ENCODE results near the gene WWTR1. TPM values are rescaled to one million over a fixed set of nuclear protein-coding genes. Genes with fewer than 3 reads are reported as not detected.
A peak's percentile ranks its signal among the peaks of the same experiment; 100 is the strongest.

Gene WWTR1
- total RNA-seq, 2 experiments from 2014 or later = 0.40 to 0.63 TPM

DNA sequence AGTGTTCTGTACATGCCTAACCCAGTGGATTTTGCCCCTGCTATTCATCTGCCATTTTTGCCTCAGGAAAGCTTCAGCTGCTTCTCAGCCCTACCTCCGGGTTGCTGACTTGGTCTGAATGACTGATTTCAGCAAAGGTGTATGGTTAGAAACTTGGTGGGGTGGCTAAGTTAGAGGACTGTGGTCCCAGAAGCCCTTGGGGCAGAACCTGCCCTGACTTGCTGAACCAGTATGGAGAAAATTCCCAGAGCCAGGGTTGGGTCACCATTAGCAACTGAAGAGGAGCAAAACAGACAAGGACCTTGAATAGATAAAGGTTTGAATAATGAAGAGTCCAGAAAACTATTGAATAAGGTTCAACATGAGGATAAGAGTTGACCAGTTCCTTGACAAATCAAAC, 6.1 kb upstream of the WWTR1 start:
- no peak overlapping the region for H3K4me3 Mint-ChIP-seq
- no peak for DNase-seq
- H3K27ac Mint-ChIP-seq = no peak overlapping the region
- peaks cover 24% of the 10 kb centered on the region for H3K27me3 Mint-ChIP-seq
- no peaks in the 10 kb centered on the region for H3K4me1 Mint-ChIP-seq (ENCODE audit: low read depth)
- no peaks in the 10 kb centered on the region for H3K9me3 Mint-ChIP-seq
- POLR2A ChIA-PET = no interaction called here
- CTCF ChIA-PET = no interaction called here
- intact Hi-C loops (cut with micrococcal nuclease) = no loop called here
- H3K36me3 Mint-ChIP-seq (ENCODE audit: low read depth) = no peaks in the 10 kb centered on the region
- TF ChIP-seq, protein P1, sequence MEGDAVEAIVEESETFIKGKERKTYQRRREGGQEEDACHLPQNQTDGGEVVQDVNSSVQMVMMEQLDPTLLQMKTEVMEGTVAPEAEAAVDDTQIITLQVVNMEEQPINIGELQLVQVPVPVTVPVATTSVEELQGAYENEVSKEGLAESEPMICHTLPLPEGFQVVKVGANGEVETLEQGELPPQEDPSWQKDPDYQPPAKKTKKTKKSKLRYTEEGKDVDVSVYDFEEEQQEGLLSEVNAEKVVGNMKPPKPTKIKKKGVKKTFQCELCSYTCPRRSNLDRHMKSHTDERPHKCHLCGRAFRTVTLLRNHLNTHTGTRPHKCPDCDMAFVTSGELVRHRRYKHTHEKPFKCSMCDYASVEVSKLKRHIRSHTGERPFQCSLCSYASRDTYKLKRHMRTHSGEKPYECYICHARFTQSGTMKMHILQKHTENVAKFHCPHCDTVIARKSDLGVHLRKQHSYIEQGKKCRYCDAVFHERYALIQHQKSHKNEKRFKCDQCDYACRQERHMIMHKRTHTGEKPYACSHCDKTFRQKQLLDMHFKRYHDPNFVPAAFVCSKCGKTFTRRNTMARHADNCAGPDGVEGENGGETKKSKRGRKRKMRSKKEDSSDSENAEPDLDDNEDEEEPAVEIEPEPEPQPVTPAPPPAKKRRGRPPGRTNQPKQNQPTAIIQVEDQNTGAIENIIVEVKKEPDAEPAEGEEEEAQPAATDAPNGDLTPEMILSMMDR (IDR thresholded peaks at IDR 0.05) = no peak
- no peak for ATAC-seq

DNA sequence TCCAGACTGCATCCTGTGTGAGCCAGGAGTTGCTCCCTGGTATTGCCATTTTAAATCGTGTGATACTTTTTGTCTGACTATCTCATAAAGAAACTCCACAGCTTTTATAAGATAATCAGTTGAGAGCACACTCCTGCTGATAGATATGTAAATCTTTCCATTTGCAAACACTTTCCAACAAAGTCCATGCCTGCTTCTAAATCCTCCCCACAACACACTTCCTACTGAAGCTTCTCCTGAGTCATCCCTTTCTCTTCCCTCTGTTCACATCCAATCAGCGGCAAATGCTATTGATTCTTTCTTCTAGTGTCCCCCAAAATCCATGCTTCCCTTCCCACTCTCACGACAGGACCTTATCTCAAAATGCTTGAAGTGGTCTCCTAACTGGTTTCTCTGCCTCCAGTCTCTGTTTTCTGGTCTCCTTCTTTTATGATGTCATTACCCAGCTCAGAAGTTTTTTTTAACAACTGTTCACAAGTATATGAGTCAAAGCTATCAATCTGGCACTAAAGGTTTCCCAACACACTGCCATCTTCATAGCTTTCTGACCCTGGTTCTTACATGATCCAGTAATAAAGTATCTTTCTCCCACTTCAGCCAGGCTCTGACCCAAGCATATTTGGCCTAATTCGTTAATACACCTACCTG, 4.5 kb upstream of the WWTR1 start:
- intact Hi-C loops (cut with micrococcal nuclease) = no loop called here
- no peaks in the 10 kb centered on the region for H3K36me3 Mint-ChIP-seq (ENCODE audit: low read depth)
- ChIA-PET POLR2A (no interaction called here), CTCF (interaction anchor here (0.9 kb wide), 1 partner anchor 92 kb away, joined by 3 read pairs; no protein-coding TSS in a partner anchor)
- H3K4me3 Mint-ChIP-seq = no peak overlapping the region
- no peaks in the 10 kb centered on the region for H3K9me3 Mint-ChIP-seq
- peaks cover 30% of the 10 kb centered on the region for H3K27me3 Mint-ChIP-seq
- peaks cover 6% of the 10 kb centered on the region for H3K4me1 Mint-ChIP-seq (ENCODE audit: low read depth)
- TF ChIP-seq, protein P1 (IDR thresholded peaks at IDR 0.05) = no peak
- no peak overlapping the region for H3K27ac Mint-ChIP-seq
- DNase-seq (no peak), ATAC-seq (no peak)

DNA sequence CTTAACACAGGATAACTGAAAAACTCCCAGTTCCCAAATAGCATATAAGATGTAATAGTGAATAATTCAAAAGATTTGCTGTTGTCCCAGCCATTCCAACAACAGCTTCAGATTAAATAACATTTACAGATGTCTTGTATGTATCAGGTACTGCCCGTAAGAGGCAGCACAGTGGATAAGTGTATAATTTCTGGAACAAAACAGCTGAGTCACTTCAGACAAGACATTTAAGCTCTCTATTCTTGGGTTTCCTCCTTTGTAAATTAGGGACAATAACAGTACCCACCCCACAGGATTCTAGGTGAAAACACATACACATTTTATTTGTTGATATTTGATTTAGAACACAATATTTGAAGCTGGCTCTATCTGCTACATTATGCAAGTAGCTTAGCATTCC, 2.6 kb upstream of the WWTR1 start:
- Mint-ChIP-seq H3K4me1 (ENCODE audit: low read depth) (peaks cover 10% of the 10 kb centered on the region), H3K4me3 (no peak overlapping the region), H3K36me3 (ENCODE audit: low read depth) (no peaks in the 10 kb centered on the region), H3K27ac (no peak overlapping the region), H3K9me3 (no peaks in the 10 kb centered on the region), H3K27me3 (peaks cover 45% of the 10 kb centered on the region)
- ChIA-PET POLR2A (no interaction called here), CTCF (interaction anchor here (0.9 to 1.9 kb wide), 3 partner anchors 12 to 148 kb away, joined by 3 to 8 read pairs (median 3); no protein-coding TSS in a partner anchor)
- DNase-seq = no peak
- TF ChIP-seq, protein P1 (IDR thresholded peaks at IDR 0.05) = no peak
- ATAC-seq = no peak
- intact Hi-C loops (cut with micrococcal nuclease) = no loop called here

DNA sequence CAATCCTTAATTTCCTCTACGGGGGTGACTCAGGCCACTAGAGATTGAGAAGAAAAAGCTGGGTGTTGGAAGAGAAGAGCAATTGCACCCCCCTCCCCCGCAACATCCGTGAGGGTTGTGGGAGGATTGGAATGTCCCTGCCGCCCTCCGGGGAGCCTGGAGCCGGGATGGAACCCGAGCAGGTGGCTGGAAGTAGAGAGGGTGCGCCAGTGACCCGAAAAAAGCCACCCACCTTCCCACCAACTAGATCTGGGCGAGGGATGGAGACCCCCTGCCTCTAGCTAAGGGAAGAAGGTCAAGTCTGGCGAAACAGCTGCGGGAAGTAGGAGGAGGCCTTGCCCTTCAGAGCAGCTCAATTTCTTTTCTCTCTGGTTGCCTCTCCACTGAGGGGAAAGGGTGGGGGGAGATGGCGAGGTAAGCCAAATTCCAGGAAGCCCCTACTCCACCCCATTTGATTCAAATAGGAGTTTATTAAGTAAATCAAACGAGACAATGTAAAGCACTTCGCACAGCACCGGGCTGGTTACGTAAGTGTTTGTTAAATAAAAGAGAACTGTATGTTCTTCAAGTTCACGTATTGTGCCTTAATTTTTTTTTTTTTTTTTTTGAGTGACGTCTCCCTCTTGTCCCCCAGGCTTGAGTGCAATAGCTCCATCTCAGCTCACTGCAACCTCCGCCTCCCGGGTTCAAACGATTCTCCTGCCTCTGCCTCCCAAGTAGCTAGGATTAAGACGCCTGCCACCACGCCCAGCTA, 1.1 kb upstream of the WWTR1 start:
- Mint-ChIP-seq H3K9me3 (no peaks in the 10 kb centered on the region), H3K27me3 (peaks cover 51% of the 10 kb centered on the region), H3K27ac (peak overlapping the region; percentile 57), H3K36me3 (ENCODE audit: low read depth) (no peaks in the 10 kb centered on the region), H3K4me3 (peak overlapping the region; percentile 74), H3K4me1 (ENCODE audit: low read depth) (peaks cover 10% of the 10 kb centered on the region)
- DNase-seq (no peak), ATAC-seq (no peak)
- CTCF ChIA-PET = interaction anchor here (1.0 to 2.0 kb wide), 5 partner anchors 11 to 128 kb away, joined by 3 to 8 read pairs (median 5); no protein-coding TSS in a partner anchor
- TF ChIP-seq, protein P1 (IDR thresholded peaks at IDR 0.05) = no peak
- intact Hi-C loops (cut with micrococcal nuclease) = no loop called here
- POLR2A ChIA-PET = interaction anchor here (0.6 to 0.7 kb wide), 2 partner anchors 13 to 46 kb away, joined by 3 read pairs; no protein-coding TSS in a partner anchor

Data from activated CD8-positive, alpha-beta T cell treated with anti-CD3 and anti-CD28 coated beads for 36 hours (primary cell).